ENCODE measurements around the gene SERPINA12. TPM values are rescaled to one million over a fixed set of nuclear protein-coding genes. Genes with fewer than 3 reads are reported as not detected.
A peak's percentile ranks its signal among the peaks of the same experiment; 100 is the strongest.

The SERPINA12 gene
- total and polyA plus RNA-seq, 2 of the 13 experiments (the other 11 are each of a cell fraction or from before 2014, with no cell fraction given) = 0.08 TPM; not detected in 1

- TF ChIP-seq DMTF1 (CRISPR knock-in tag; IDR thresholded peaks at IDR 0.05) = no peak
- no peak for TF ChIP-seq ZNF501 (CRISPR knock-in tag; IDR thresholded peaks at IDR 0.05)
- TF ChIP-seq NRL (CRISPR knock-in tag; IDR thresholded peaks at IDR 0.05; ENCODE audit: borderline replicate concordance) = no peak
- 0 out of 2 replicates have a peak, but pooled peaks have one; percentile 28 for TF ChIP-seq YEATS4 (CRISPR knock-in tag; IDR thresholded peaks at IDR 0.05; ENCODE audit: borderline replicate concordance)
- no peak for TF ChIP-seq ZNF12 (CRISPR knock-in tag; IDR thresholded peaks at IDR 0.05)
- TF ChIP-seq, protein P1, sequence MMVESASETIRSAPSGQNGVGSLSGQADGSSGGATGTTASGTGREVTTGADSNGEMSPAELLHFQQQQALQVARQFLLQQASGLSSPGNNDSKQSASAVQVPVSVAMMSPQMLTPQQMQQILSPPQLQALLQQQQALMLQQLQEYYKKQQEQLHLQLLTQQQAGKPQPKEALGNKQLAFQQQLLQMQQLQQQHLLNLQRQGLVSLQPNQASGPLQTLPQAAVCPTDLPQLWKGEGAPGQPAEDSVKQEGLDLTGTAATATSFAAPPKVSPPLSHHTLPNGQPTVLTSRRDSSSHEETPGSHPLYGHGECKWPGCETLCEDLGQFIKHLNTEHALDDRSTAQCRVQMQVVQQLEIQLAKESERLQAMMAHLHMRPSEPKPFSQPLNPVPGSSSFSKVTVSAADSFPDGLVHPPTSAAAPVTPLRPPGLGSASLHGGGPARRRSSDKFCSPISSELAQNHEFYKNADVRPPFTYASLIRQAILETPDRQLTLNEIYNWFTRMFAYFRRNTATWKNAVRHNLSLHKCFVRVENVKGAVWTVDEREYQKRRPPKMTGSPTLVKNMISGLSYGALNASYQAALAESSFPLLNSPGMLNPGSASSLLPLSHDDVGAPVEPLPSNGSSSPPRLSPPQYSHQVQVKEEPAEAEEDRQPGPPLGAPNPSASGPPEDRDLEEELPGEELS (CRISPR knock-in tag; IDR thresholded peaks at IDR 0.05) = peak; percentile 32; the same call in 1 of the 2 replicates
- TF ChIP-seq ZNF567 (CRISPR knock-in tag; IDR thresholded peaks at IDR 0.05; ENCODE audit: borderline replicate concordance) = peak; percentile 94; the same call in 1 of the 2 replicates
- TF ChIP-seq ZNF317 (CRISPR knock-in tag; IDR thresholded peaks at IDR 0.05) = no peak
- TF ChIP-seq MLLT10 (CRISPR knock-in tag; IDR thresholded peaks at IDR 0.05) = no peak
- no peak for TF ChIP-seq FOXJ3 (CRISPR knock-in tag; IDR thresholded peaks at IDR 0.05; ENCODE audit: borderline replicate concordance)
- 0 out of 2 replicates have a peak, but pooled peaks have one; percentile 53 for TF ChIP-seq KDM1A (CRISPR knock-in tag; IDR thresholded peaks at IDR 0.05)
- TF ChIP-seq ATF4 (CRISPR knock-in tag; IDR thresholded peaks at IDR 0.05) = no peak
- no peak for TF ChIP-seq ZNF264 (CRISPR knock-in tag; IDR thresholded peaks at IDR 0.05)
- no peak; the same call in 1 of the 2 replicates for TF ChIP-seq AHDC1 (CRISPR knock-in tag; IDR thresholded peaks at IDR 0.05; ENCODE audit: borderline replicate concordance)
- TF ChIP-seq ETS1 (CRISPR knock-in tag; IDR thresholded peaks at IDR 0.05) = no peak
- TF ChIP-seq ATRX (CRISPR knock-in tag; IDR thresholded peaks at IDR 0.05; ENCODE audit: borderline replicate concordance) = no peak
Measured at GRCh38 chr14:94548131-94548998, 39.1 kb upstream of the SERPINA12 start (continued).

Data from HepG2 (cell line).